Measurements from ENCODE around the gene PCDH7.

PCDH7 gene

DNA sequence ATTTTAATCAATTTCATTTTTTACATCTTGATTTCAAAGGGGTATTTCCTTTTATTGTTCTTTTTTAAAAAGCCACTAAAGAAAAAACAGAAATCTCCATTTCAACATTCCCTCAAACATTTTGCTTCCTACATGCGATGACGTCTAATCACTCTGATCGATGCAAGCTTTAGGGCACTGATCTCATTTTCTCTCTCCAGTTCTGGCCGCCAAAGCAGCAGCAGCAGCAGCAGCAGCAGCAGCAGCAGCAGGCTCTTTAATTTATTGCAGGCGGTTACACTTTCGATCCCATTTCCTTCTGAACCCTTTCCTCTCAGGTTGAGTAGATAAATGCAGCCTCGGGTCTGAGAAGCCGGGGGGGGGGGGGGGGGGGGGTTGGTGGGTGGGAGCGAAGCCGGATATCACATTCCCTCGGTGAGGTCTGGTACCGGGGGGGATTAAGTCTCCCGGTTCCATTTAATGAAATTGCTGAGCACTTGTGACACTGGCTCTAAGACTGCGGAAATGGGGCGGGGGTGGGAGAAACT lies 3.4 kb upstream of the PCDH7 start:
- peak; percentile 48 for DNase-seq (ENCODE audit: low spot score)
- in situ Hi-C loops (cut with MboI; ENCODE audit: low pct_unique_long_range_greater_than_20kb, low sequenced_read_pairs, unreplicated experiment), result no loop called here
- TF ChIP-seq, protein P1, sequence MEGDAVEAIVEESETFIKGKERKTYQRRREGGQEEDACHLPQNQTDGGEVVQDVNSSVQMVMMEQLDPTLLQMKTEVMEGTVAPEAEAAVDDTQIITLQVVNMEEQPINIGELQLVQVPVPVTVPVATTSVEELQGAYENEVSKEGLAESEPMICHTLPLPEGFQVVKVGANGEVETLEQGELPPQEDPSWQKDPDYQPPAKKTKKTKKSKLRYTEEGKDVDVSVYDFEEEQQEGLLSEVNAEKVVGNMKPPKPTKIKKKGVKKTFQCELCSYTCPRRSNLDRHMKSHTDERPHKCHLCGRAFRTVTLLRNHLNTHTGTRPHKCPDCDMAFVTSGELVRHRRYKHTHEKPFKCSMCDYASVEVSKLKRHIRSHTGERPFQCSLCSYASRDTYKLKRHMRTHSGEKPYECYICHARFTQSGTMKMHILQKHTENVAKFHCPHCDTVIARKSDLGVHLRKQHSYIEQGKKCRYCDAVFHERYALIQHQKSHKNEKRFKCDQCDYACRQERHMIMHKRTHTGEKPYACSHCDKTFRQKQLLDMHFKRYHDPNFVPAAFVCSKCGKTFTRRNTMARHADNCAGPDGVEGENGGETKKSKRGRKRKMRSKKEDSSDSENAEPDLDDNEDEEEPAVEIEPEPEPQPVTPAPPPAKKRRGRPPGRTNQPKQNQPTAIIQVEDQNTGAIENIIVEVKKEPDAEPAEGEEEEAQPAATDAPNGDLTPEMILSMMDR (IDR thresholded peaks at IDR 0.05; ENCODE audit: extremely low read depth, insufficient read depth, missing control alignments), result no peak

- DNase-seq (ENCODE audit: low spot score), result peak; percentile 49
- in situ Hi-C loops (cut with MboI; ENCODE audit: low pct_unique_long_range_greater_than_20kb, low sequenced_read_pairs, unreplicated experiment), result no loop called here
- TF ChIP-seq, protein P1 (IDR thresholded peaks at IDR 0.05; ENCODE audit: extremely low read depth, insufficient read depth, missing control alignments), result no peak
Measured at GRCh38 chr4:30717208-30718020, 2.8 kb upstream of the PCDH7 start.

GRCh38 chr4:30718021-30718542 lies 2.1 kb upstream of the PCDH7 start:
- peak; percentile 40 for DNase-seq (ENCODE audit: low spot score)
- TF ChIP-seq, protein P1 (IDR thresholded peaks at IDR 0.05; ENCODE audit: extremely low read depth, insufficient read depth, missing control alignments), result no peak
- in situ Hi-C loops (cut with MboI; ENCODE audit: low pct_unique_long_range_greater_than_20kb, low sequenced_read_pairs, unreplicated experiment), result no loop called here

GRCh38 chr4:30718641-30719453 lies 1.3 kb upstream of the PCDH7 start:
- TF ChIP-seq, protein P1 (IDR thresholded peaks at IDR 0.05; ENCODE audit: extremely low read depth, insufficient read depth, missing control alignments), result no peak
- in situ Hi-C loops (cut with MboI; ENCODE audit: low pct_unique_long_range_greater_than_20kb, low sequenced_read_pairs, unreplicated experiment), result no loop called here
- peak; percentile 35 for DNase-seq (ENCODE audit: low spot score)

DNA sequence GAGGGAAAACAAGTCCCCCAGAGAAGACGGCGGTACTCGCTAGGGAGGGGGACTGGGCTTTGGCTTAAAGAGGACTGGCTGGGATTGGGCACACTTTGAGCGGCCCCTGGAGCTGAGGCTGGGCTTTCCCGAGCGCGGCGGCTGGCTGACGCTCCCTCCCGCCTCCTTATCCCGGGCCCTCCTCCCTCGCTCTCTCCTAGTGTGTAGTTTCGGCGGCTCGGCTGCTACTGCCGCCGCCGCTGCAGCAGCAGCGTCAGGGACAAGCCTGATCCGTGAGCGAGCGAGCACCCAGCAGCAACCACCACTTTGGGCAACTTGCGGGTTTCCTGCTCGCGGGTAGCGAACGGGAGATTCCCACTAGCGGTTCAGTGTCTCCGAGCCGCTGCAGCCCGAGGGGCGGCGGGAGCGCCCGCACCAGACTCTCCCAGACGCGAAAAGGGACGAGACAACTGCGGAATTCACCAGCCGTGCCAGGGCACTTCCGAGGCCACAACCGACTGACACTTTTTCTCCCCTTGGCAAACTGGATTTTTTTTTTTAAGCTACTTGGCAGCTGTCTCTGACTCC lies 632 bp upstream of the PCDH7 start:
- TF ChIP-seq, protein P1 (IDR thresholded peaks at IDR 0.05; ENCODE audit: extremely low read depth, insufficient read depth, missing control alignments), result no peak
- in situ Hi-C loops (cut with MboI; ENCODE audit: low pct_unique_long_range_greater_than_20kb, low sequenced_read_pairs, unreplicated experiment), result no loop called here
- DNase-seq (ENCODE audit: low spot score), result peak; percentile 46

- peak; percentile 20 for DNase-seq (ENCODE audit: low spot score)
- in situ Hi-C loops (cut with MboI; ENCODE audit: low pct_unique_long_range_greater_than_20kb, low sequenced_read_pairs, unreplicated experiment), result no loop called here
Measured at GRCh38 chr4:30720661-30721184, 554 bp downstream of the PCDH7 start.

More at GRCh38 chr4:30720661-30721184, 554 bp downstream of the PCDH7 start:
- TF ChIP-seq, protein P1 (IDR thresholded peaks at IDR 0.05; ENCODE audit: extremely low read depth, insufficient read depth, missing control alignments), result no peak

Measured in GM13977 (cell line).